Esophagus muscularis mucosa (tissue), 4 donors: Measurements from ENCODE around the gene PFAS. TPM values are rescaled to one million over a fixed set of nuclear protein-coding genes. Genes with fewer than 3 reads are reported as not detected.

Source experiments
- DNase-seq: peaks from one replicate; pipeline ENCODE4 v3.0.0-alpha.2; 2017; ENCODE audit errors: extremely low spot score
- H3K27ac ChIP-seq, 4 donors: fragments of 200-600 bp; sonication (generic); replicated peaks in 1 of 4; 1 replicate in 3 of 4; 2 replicates in 1 of 4; pipeline ENCODE4 v1.5.1; 2016 to 2019; ENCODE audit warnings: mild to moderate bottlenecking in 1 of 4
- H3K27me3 ChIP-seq, 4 donors: fragments of 200-600 bp; sonication (generic); one replicate each; pipeline versions ENCODE4 v1.5.1 to v1.6.0; 2016 to 2019
- H3K36me3 ChIP-seq, 4 donors: fragments of 200-600 bp; sonication (generic); one replicate each; pipeline ENCODE4 v1.5.1; 2016 to 2019
- H3K4me1 ChIP-seq, 4 donors: fragments of 200-600 bp; sonication (generic); one replicate each; pipeline ENCODE4 v1.5.1; 2016 to 2019
- H3K4me3 ChIP-seq, 4 donors: fragments of 200-600 bp; sonication (generic); 1 replicate in 2 of 4; 2 replicates in 2 of 4; pipeline ENCODE4 v1.5.1; 2016 to 2019; ENCODE audit warnings: mild to moderate bottlenecking in 4 of 4, moderate library complexity in 1 of 4
- H3K9me3 ChIP-seq, 4 donors: fragments of 200-600 bp; sonication (generic); 1 replicate in 3 of 4; 2 replicates in 1 of 4; pipeline ENCODE4 v1.5.1; 2016 to 2019
- CTCF ChIP-seq, 3 experiments: fragments of 200-600 bp in 2 of 3; fragments of 450-650 bp in 1 of 3; sonication (generic) in 2 of 3; IDR thresholded peaks; one replicate each; pipeline ENCODE4 v1.5.1; 2017 to 2019; ENCODE audit warnings: antibody characterized with exemption in 3 of 3, mild to moderate bottlenecking in 2 of 3, moderate library complexity in 1 of 3
- EP300 ChIP-seq: sonication (generic); formaldehyde crosslinking; IDR thresholded peaks from one replicate; pipeline ENCODE4 v1.6.1; 2017; ENCODE audit warnings: antibody characterized with exemption
- POLR2A ChIP-seq: fragments of 450-650 bp; IDR thresholded peaks from one replicate; pipeline ENCODE4 v1.6.1; 2017; ENCODE audit warnings: antibody characterized with exemption, moderate library complexity, mild to moderate bottlenecking, low read depth
- POLR2AphosphoS5 ChIP-seq, 2 donors: sonication (generic); formaldehyde crosslinking; IDR thresholded peaks; one replicate each; pipeline ENCODE4 v1.6.1; 2017; ENCODE audit warnings: antibody characterized with exemption in 2 of 2
- WGBS: methylation state at CpG from one replicate; pipeline ENCODE4 v1.1.5; 2018; 5-methylcytosine and 5-hydroxymethylcytosine counted together
- intact Hi-C: fragments of 100-400 bp; cut with DNase I; formaldehyde crosslinking; loops from one replicate; pipeline ENCODE4 v1.15.1; 2023
- total RNA-seq, 4 donors: library from RNA; depleted of rRNA; stranded (reverse); fragments of >200 nt; gene quantifications; one replicate each; pipeline versions ENCODE4 v1.1.0 to v1.2.1, GENCODE V29; 2016

Gene PFAS
- total RNA-seq, 4 donors from 2014 or later, result 8.8 to 15.2 (median 11.2) TPM

GRCh38 chr17:8220783-8221662 lies 28.1 kb upstream of the PFAS start:
- under 1% methylated on average over 24 of the region's 45 CpGs for WGBS
- TF ChIP-seq POLR2AphosphoS5 (IDR thresholded peaks at IDR 0.05), result peak; percentile 65 to 79
- TF ChIP-seq EP300, result no peak

GRCh38 chr17:8221663-8222379 lies 27.3 kb upstream of the PFAS start:
- H3K9me3 ChIP-seq, result no peaks in the 10 kb centered on the region
- peak; percentile 98 for DNase-seq
- no peaks in the 10 kb centered on the region for H3K36me3 ChIP-seq
- peak overlapping the region; percentile 63 to 72 (median 68) for H3K4me3 ChIP-seq
- H3K4me1 ChIP-seq, result peaks cover 10 to 45% (median 39%) of the 10 kb centered on the region in 4 donors
- no peaks in the 10 kb centered on the region for H3K27me3 ChIP-seq
- peak overlapping the region; percentile 93 to 98 (median 96) for H3K27ac ChIP-seq
- WGBS, result 1% methylated on average over 31 of the region's 40 CpGs
- intact Hi-C loops, result loop anchor here (1.0 to 10.0 kb wide), 3 partner anchors 26 to 163 kb away; partner anchors contain the start of genes CTC1 and RPL26
- TF ChIP-seq POLR2A (peak; percentile 32), POLR2AphosphoS5 (IDR thresholded peaks at IDR 0.05) (peak in 1 of 2 donors; percentile 73), CTCF (IDR thresholded peaks at IDR 0.05) (no peak), EP300 (no peak)

More at GRCh38 chr17:8220783-8221662, 28.1 kb upstream of the PFAS start:
- H3K27ac ChIP-seq, result peak overlapping the region; percentile 93 to 98 (median 96)
- no peaks in the 10 kb centered on the region for H3K36me3 ChIP-seq
- no peaks in the 10 kb centered on the region for H3K9me3 ChIP-seq
- H3K4me3 ChIP-seq, result peak overlapping the region; percentile 63 to 72 (median 68)
- H3K27me3 ChIP-seq, result no peaks in the 10 kb centered on the region
- peaks cover 10 to 37% (median 33%) of the 10 kb centered on the region in 4 donors for H3K4me1 ChIP-seq
- intact Hi-C loops, result loop anchor here (1.0 to 10.0 kb wide), 3 partner anchors 27 to 164 kb away; partner anchors contain the start of genes CTC1 and RPL26
- DNase-seq, result peak; percentile 99

- DNase-seq, result no peak
- H3K27me3 ChIP-seq, result no peaks in the 10 kb centered on the region
- intact Hi-C loops, result loop anchor here (10.0 kb wide), 1 partner anchor 162 kb away; the partner anchor contains the start of gene RPL26
- peak overlapping the region; percentile 93 to 98 (median 96) for H3K27ac ChIP-seq
- no peaks in the 10 kb centered on the region for H3K9me3 ChIP-seq
- peak overlapping the region; percentile 63 to 72 (median 68) for H3K4me3 ChIP-seq
- H3K4me1 ChIP-seq, result peaks cover 10 to 50% (median 44%) of the 10 kb centered on the region in 4 donors
- H3K36me3 ChIP-seq, result peaks cover 0 to 2% (median under 1%) of the 10 kb centered on the region in 4 donors
- 2% methylated on average over 9 of the region's 9 CpGs for WGBS
- TF ChIP-seq POLR2A, result no peak
- TF ChIP-seq CTCF (IDR thresholded peaks at IDR 0.05), result peak in 1 of 3 experiments; percentile 5
- TF ChIP-seq EP300, result no peak
Measured at GRCh38 chr17:8222380-8222629, 26.8 kb upstream of the PFAS start.

- Histone ChIP-seq H3K36me3 (peaks cover 3 to 7% (median 5%) of the 10 kb centered on the region in 4 donors), H3K9me3 (no peaks in the 10 kb centered on the region), H3K4me1 (peaks cover 10 to 52% (median 46%) of the 10 kb centered on the region in 4 donors), H3K27ac (peak overlapping the region; percentile 93 to 98 (median 96)), H3K4me3 (peak overlapping the region; percentile 63 to 72 (median 68)), H3K27me3 (no peaks in the 10 kb centered on the region)
- peak; percentile 91 to 95 for TF ChIP-seq POLR2AphosphoS5 (IDR thresholded peaks at IDR 0.05)
- TF ChIP-seq EP300, result no peak
- no peak for TF ChIP-seq POLR2A
- TF ChIP-seq CTCF (IDR thresholded peaks at IDR 0.05), result no peak
- DNase-seq, result peak; percentile 99
- intact Hi-C loops, result loop anchor here (10.0 kb wide), 1 partner anchor 162 kb away; the partner anchor contains the start of gene RPL26
- WGBS, result under 1% methylated on average over 43 of the region's 49 CpGs
Measured at GRCh38 chr17:8222630-8223355, 26.3 kb upstream of the PFAS start.
